Measurements from ENCODE around the gene IREB2. TPM values are rescaled to one million over a fixed set of nuclear protein-coding genes. Genes with fewer than 3 reads are reported as not detected.

The IREB2 gene
- total and polyA plus RNA-seq, 2 experiments from 2014 or later: 11.8 to 18.0 TPM

DNA sequence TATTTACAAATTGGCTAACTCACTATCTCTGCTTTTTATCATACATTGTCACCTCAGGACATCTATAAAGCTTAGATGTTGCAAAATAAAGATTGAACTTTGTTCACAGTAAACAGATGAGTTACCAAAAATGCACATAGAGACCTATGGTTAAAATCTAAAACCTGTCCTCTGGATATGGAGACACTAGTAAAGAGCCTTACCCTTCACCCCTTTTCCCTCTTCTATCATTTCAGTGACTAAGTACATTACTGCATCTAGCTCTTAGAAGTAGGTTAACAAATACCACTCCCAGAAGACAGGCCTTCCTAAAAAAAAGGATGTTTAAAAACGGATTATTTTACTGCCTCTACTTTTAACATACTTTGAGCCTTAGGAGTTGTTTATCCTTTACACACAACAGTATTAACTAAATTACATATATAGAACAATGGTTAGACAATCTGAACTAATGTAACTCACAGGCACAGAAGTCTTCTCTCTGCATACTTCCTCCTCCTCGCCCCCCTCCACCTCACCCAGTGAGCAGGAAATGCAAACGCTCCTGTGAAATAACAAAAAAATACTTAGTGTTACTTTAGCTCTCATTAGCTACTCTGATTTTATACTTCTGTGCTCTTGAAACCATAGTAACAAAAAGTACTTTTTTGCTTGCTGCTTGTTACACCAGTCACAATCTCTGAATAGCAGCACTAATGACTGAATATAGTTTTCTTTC is 23.3 kb downstream of the IREB2 start:
- Histone ChIP-seq H2AFZ (no peak overlapping the region), H3K9me3 (ENCODE audit: low read depth) (no peaks in the 10 kb centered on the region), H3F3A (ENCODE audit: insufficient read depth) (peaks cover 18% of the 10 kb centered on the region; the same call in 1 of the 2 replicates), H3K4me2 (ENCODE audit: unreplicated experiment) (no peak overlapping the region), H3K9me2 (ENCODE audit: insufficient read depth) (no peaks in the 10 kb centered on the region), H3K27ac (peak overlapping the region; percentile 13; the same call in 1 of the 2 replicates), H3K4me3 (no peak overlapping the region), H3K79me2 (ENCODE audit: insufficient read depth) (peaks cover 100% of the 10 kb centered on the region), H3K36me3 (ENCODE audit: low read depth) (peaks cover 27% of the 10 kb centered on the region), H3K9ac (no peak overlapping the region), H3K4me1 (ENCODE audit: insufficient read depth) (peaks cover 17% of the 10 kb centered on the region), H4K20me1 (ENCODE audit: insufficient read depth) (peaks cover 15% of the 10 kb centered on the region; the same call in 1 of the 2 replicates), H3K27me3 (replicated peaks; ENCODE audit: insufficient read depth) (no peaks in the 10 kb centered on the region)
- in situ Hi-C loops (cut with MboI): no loop called here
- WGBS, 2 experiments (ENCODE audit: low coverage in 1 of 2, low lambda C conversion rate in 2 of 2, missing lambda C conversion rate in 2 of 2): 51 to 58% methylated on average over 3 of the region's 3 CpGs
- DNase-seq: no peak
- no peak for TF ChIP-seq EZH2 (IDR thresholded peaks at IDR 0.05; ENCODE audit: insufficient read depth, poor library complexity, severe bottlenecking)
- TF ChIP-seq EZH2phosphoT487 (IDR thresholded peaks at IDR 0.05; ENCODE audit: insufficient read depth, low read depth): no peak

DNA sequence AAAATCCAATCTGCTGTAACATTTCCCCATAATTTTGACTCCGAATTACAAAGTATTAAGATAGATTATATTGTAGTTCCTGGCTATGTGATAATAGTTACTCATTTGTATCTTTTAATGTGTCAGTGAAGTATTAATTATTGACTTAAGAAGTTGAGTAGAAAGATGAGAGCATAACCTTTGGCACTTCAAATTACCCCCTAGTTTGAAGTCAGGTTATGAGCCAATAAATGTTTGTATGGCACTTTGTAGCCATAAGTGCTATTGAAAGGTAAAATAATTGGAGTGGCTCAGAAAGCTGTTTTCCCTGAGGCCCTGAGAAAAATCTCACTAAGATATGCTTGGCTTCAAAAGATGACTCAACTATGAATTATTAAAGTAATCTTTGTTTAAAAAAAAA is 31.0 kb downstream of the IREB2 start:
- Histone ChIP-seq H3K4me2 (ENCODE audit: unreplicated experiment) (no peak overlapping the region), H3K9me3 (ENCODE audit: low read depth) (no peaks in the 10 kb centered on the region), H3K9ac (no peak overlapping the region), H3K4me3 (no peak overlapping the region), H3K9me2 (ENCODE audit: insufficient read depth) (no peaks in the 10 kb centered on the region), H4K20me1 (ENCODE audit: insufficient read depth) (no peaks in the 10 kb centered on the region), H3F3A (ENCODE audit: insufficient read depth) (peaks cover 2% of the 10 kb centered on the region; the same call in 1 of the 2 replicates), H3K27me3 (replicated peaks; ENCODE audit: insufficient read depth) (no peaks in the 10 kb centered on the region), H3K4me1 (ENCODE audit: insufficient read depth) (no peaks in the 10 kb centered on the region; the same call in none of the 2 replicates), H3K79me2 (ENCODE audit: insufficient read depth) (peaks cover 62% of the 10 kb centered on the region), H3K36me3 (ENCODE audit: low read depth) (peaks cover 82% of the 10 kb centered on the region), H3K27ac (no peak overlapping the region), H2AFZ (no peak overlapping the region)
- no peak for DNase-seq
- in situ Hi-C loops (cut with MboI): no loop called here
- WGBS, 2 experiments (ENCODE audit: low coverage in 1 of 2, low lambda C conversion rate in 2 of 2, missing lambda C conversion rate in 2 of 2): 96 to 98% methylated on average over 1 of the region's 1 CpG
- TF ChIP-seq EZH2phosphoT487 (IDR thresholded peaks at IDR 0.05; ENCODE audit: insufficient read depth, low read depth) (no peak), EZH2 (IDR thresholded peaks at IDR 0.05; ENCODE audit: insufficient read depth, poor library complexity, severe bottlenecking) (no peak)

DNA sequence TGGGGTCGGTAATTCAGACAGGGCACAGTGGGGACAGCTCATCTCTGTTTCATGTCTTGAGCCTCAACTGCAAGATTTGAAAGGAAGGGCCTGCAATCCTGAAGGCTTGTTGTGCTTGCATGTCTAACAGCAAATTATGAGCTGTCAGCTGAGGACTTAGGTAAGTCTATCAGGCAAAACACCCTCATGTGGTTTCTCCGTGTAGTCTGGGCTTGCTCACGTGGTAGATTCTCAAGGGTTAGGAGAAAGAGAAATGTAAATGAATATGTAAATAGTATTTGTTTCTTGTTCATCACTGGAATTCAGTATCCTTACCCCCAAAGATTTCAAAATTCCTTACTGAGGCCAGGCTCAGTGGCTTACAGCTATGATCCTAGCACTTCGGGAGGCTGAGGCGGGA is 39.3 kb downstream of the IREB2 start:
- WGBS, 2 experiments (ENCODE audit: low coverage in 1 of 2, low lambda C conversion rate in 2 of 2, missing lambda C conversion rate in 2 of 2): 62 to 69% methylated on average over 5 of the region's 5 CpGs
- no peaks in the 10 kb centered on the region for H3K27me3 ChIP-seq (replicated peaks; ENCODE audit: insufficient read depth)
- in situ Hi-C loops (cut with MboI): no loop called here
- peaks cover 11% of the 10 kb centered on the region for H3F3A ChIP-seq (ENCODE audit: insufficient read depth)
- peaks cover 60% of the 10 kb centered on the region for H3K36me3 ChIP-seq (ENCODE audit: low read depth)
- H2AFZ ChIP-seq: no peak overlapping the region
- no peak overlapping the region for H3K27ac ChIP-seq
- H3K9me2 ChIP-seq (ENCODE audit: insufficient read depth): no peaks in the 10 kb centered on the region
- H4K20me1 ChIP-seq (ENCODE audit: insufficient read depth): no peaks in the 10 kb centered on the region
- H3K9me3 ChIP-seq (ENCODE audit: low read depth): no peaks in the 10 kb centered on the region
- no peak overlapping the region for H3K9ac ChIP-seq
- H3K4me3 ChIP-seq: no peak overlapping the region
- TF ChIP-seq EZH2 (IDR thresholded peaks at IDR 0.05; ENCODE audit: insufficient read depth, poor library complexity, severe bottlenecking): no peak
- no peak for TF ChIP-seq EZH2phosphoT487 (IDR thresholded peaks at IDR 0.05; ENCODE audit: insufficient read depth, low read depth)
- no peaks in the 10 kb centered on the region for H3K4me1 ChIP-seq (ENCODE audit: insufficient read depth)
- H3K79me2 ChIP-seq (ENCODE audit: insufficient read depth): peaks cover 15% of the 10 kb centered on the region; the same call in 1 of the 2 replicates
- no peak overlapping the region for H3K4me2 ChIP-seq (ENCODE audit: unreplicated experiment)
- no peak for DNase-seq

GRCh38 chr15:78479650-78480049 is 41.6 kb downstream of the IREB2 start:
- Histone ChIP-seq H3K27ac (no peak overlapping the region), H3K9me3 (ENCODE audit: low read depth) (no peaks in the 10 kb centered on the region), H3K9me2 (ENCODE audit: insufficient read depth) (no peaks in the 10 kb centered on the region), H3K36me3 (ENCODE audit: low read depth) (peaks cover 60% of the 10 kb centered on the region), H2AFZ (no peak overlapping the region), H3K27me3 (replicated peaks; ENCODE audit: insufficient read depth) (no peaks in the 10 kb centered on the region), H4K20me1 (ENCODE audit: insufficient read depth) (no peaks in the 10 kb centered on the region), H3F3A (ENCODE audit: insufficient read depth) (peaks cover 15% of the 10 kb centered on the region), H3K79me2 (ENCODE audit: insufficient read depth) (0 out of 2 replicates have a peak, but pooled peaks cover 3% of the 10 kb centered on the region), H3K9ac (no peak overlapping the region), H3K4me2 (ENCODE audit: unreplicated experiment) (no peak overlapping the region), H3K4me1 (ENCODE audit: insufficient read depth) (no peaks in the 10 kb centered on the region), H3K4me3 (no peak overlapping the region)
- no peak for DNase-seq
- 90 to 98% methylated on average over 3 of the region's 3 CpGs for WGBS, 2 experiments (ENCODE audit: low coverage in 1 of 2, low lambda C conversion rate in 2 of 2, missing lambda C conversion rate in 2 of 2)
- TF ChIP-seq EZH2phosphoT487 (IDR thresholded peaks at IDR 0.05; ENCODE audit: insufficient read depth, low read depth): no peak
- no peak for TF ChIP-seq EZH2 (IDR thresholded peaks at IDR 0.05; ENCODE audit: insufficient read depth, poor library complexity, severe bottlenecking)
- in situ Hi-C loops (cut with MboI): no loop called here
